GM19324 (cell line): ENCODE results near the gene MUC5AC.
"Not testable (repeated sequence)": the region's sequence is repeated elsewhere in the genome, so short reads cannot be mapped to it uniquely, and the experiment has no call there.

ENCODE experiments used
- ATAC-seq: cut with Tn5 transposase; IDR thresholded peaks from one replicate; pipeline ENCODE4 v1.9.1; 2021; ENCODE audit warnings: mild to moderate bottlenecking, moderate library complexity; ENCODE audit not compliant: unreplicated experiment, low FRiP score

Gene MUC5AC

GRCh38 chr11:1175461-1176223, 17.9 kb downstream of the MUC5AC start:
- ATAC-seq = no peak

- no peak for ATAC-seq
Measured at GRCh38 chr11:1176224-1177019, 18.7 kb downstream of the MUC5AC start.

- ATAC-seq = no peak
Measured at GRCh38 chr11:1177020-1177770, 19.4 kb downstream of the MUC5AC start.

GRCh38 chr11:1177771-1178090, 20.0 kb downstream of the MUC5AC start:
- no peak for ATAC-seq

- no peak for ATAC-seq
Measured at GRCh38 chr11:1178201-1178885, 20.6 kb downstream of the MUC5AC start.

GRCh38 chr11:1178906-1179305, 21.2 kb downstream of the MUC5AC start:
- no peak for ATAC-seq

- no peak for ATAC-seq
Measured at GRCh38 chr11:1179641-1180040, 21.9 kb downstream of the MUC5AC start.

- no peak for ATAC-seq
Measured at GRCh38 chr11:1180171-1180570, 22.4 kb downstream of the MUC5AC start.

- ATAC-seq = no peak
Measured at GRCh38 chr11:1180947-1181391, 23.2 kb downstream of the MUC5AC start.

- no peak for ATAC-seq
Measured at GRCh38 chr11:1181420-1181819, 23.7 kb downstream of the MUC5AC start.

GRCh38 chr11:1181853-1182535, 24.2 kb downstream of the MUC5AC start:
- no peak for ATAC-seq

- not testable (repeated sequence) for ATAC-seq
Measured at GRCh38 chr11:1184139-1184538, 26.4 kb downstream of the MUC5AC start.

GRCh38 chr11:1188451-1189130, 30.8 kb downstream of the MUC5AC start:
- ATAC-seq = not testable (repeated sequence)

- ATAC-seq = not testable (repeated sequence)
Measured at GRCh38 chr11:1189816-1190215, 32.1 kb downstream of the MUC5AC start.

- ATAC-seq = not testable (repeated sequence)
Measured at GRCh38 chr11:1191786-1192470, 34.2 kb downstream of the MUC5AC start.

GRCh38 chr11:1192741-1193325, 35.1 kb downstream of the MUC5AC start:
- ATAC-seq = no peak

- ATAC-seq = no peak
Measured at GRCh38 chr11:1193326-1194230, 35.8 kb downstream of the MUC5AC start.
